ENCODE measurements around the gene KHNYN. TPM values are rescaled to one million over a fixed set of nuclear protein-coding genes. Genes with fewer than 3 reads are reported as not detected.

Gene KHNYN
- total and polyA plus RNA-seq, 2 of the 8 experiments (the other 6 are each of a cell fraction or from before 2014, with no cell fraction given): 7.6 to 22.3 TPM

DNA sequence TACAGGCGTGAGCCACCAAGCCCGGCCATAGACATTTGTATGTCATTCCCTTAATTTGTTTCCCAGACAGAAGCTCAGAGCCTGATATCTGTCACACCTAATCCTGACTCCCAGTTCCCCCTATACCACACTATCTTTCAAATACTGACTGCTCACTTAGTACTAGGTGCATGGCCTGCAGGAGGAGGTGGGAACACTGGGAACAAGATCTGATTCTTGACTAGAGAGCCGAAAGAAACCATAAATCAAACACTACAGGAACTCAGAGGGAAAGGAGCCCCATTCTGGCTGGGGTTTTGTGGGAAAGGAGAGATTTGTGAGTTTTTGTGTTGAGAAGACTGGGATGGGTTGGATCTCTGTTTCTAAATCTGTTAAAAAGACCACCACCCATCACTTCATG lies 4.9 kb downstream of the KHNYN start:
- Histone ChIP-seq H3K4ac (replicated peaks; ENCODE audit: insufficient read length, low read depth, low read length) (no peak overlapping the region), H3K4me3 (ENCODE audit: extremely low read depth in 1 of 4, insufficient read depth in 2 of 4, low read depth in 3 of 4, low read length in 4 of 4) (no peak overlapping the region), H3K14ac (ENCODE audit: insufficient read length) (no peak overlapping the region), H4K5ac (ENCODE audit: insufficient read length, low read depth, low read length) (no peak overlapping the region), H2BK20ac (ENCODE audit: low read length) (no peak overlapping the region), H2BK5ac (ENCODE audit: low read depth, low read length) (no peak overlapping the region), H3K79me2 (ENCODE audit: control insufficient read depth in 1 of 2, insufficient read depth in 2 of 2, low read length in 2 of 2) (no peaks in the 10 kb centered on the region), H3K27me3 (replicated peaks in 1 of 4; ENCODE audit: control insufficient read depth in 3 of 4, extremely low read depth in 1 of 4, insufficient read depth in 3 of 4, low read length in 3 of 4) (no peaks in the 10 kb centered on the region), H3K9ac (replicated peaks in 1 of 4; ENCODE audit: extremely low read depth in 1 of 4, low read depth in 3 of 4, low read length in 3 of 4) (no peak overlapping the region), H4K20me1 (replicated peaks in 1 of 2; ENCODE audit: control insufficient read depth in 1 of 2, insufficient read depth in 2 of 2, low read length in 2 of 2) (peaks cover 1 to 9% of the 10 kb centered on the region in 2 experiments), H3K18ac (ENCODE audit: extremely low read depth, low read length) (no peak overlapping the region), H3K9me3 (ENCODE audit: insufficient read depth in 2 of 2, low read depth in 1 of 2, low read length in 1 of 2) (no peaks in the 10 kb centered on the region), H3K27ac (ENCODE audit: low read depth, low read length) (no peak overlapping the region), H3K4me2 (ENCODE audit: insufficient read depth in 1 of 2, low read depth in 2 of 2, low read length in 2 of 2) (no peak overlapping the region), H3K23ac (ENCODE audit: insufficient read length) (no peak overlapping the region), H2BK12ac (ENCODE audit: low read depth, low read length) (no peak overlapping the region), H3K36me3 (ENCODE audit: control insufficient read depth in 2 of 4, insufficient read depth in 4 of 4, low read length in 3 of 4) (peaks cover 3 to 16% (median 7%) of the 10 kb centered on the region in 4 experiments; a peak in 7 of 8 replicates), H3K23me2 (ENCODE audit: low read depth, low read length) (peaks cover 5% of the 10 kb centered on the region; the same call in 1 of the 2 replicates), H3K79me1 (ENCODE audit: low read depth, low read length) (no peaks in the 10 kb centered on the region; the same call in 1 of the 2 replicates), H4K91ac (replicated peaks; ENCODE audit: insufficient read length, low read length) (no peak overlapping the region), H3K4me1 (replicated peaks in 1 of 4; ENCODE audit: control insufficient read depth in 3 of 4, insufficient read depth in 4 of 4, low read length in 3 of 4) (peaks cover 3 to 14% (median 9%) of the 10 kb centered on the region in 4 experiments), H2AK5ac (ENCODE audit: low read depth, low read length) (no peak overlapping the region), H3K56ac (replicated peaks; ENCODE audit: insufficient read length, low read depth, low read length) (no peak overlapping the region), H2AFZ (ENCODE audit: low read length) (no peak overlapping the region), H2BK120ac (replicated peaks; ENCODE audit: low read depth, low read length) (no peak overlapping the region), H2BK15ac (ENCODE audit: low read length) (no peak overlapping the region), H4K8ac (ENCODE audit: extremely low read depth, insufficient read depth, low read length) (no peak overlapping the region)
- CTCF ChIA-PET (ENCODE audit: partially characterized antibody): interaction anchor here (0.6 to 21.3 kb wide), 10 partner anchors 17 to 128 kb away, joined by 3 to 664 read pairs (median 24); partner anchors contain the start of genes ADCY4, CIDEB and RIPK3
- WGBS, 2 experiments (ENCODE audit: extremely low coverage in 1 of 2, insufficient coverage in 1 of 2, insufficient read length in 1 of 2, insufficient replicate concordance in 2 of 2, low coverage in 1 of 2, low lambda C conversion rate in 2 of 2, missing lambda C conversion rate in 1 of 2): 87% methylated on average over 3 of the region's 3 CpGs; no CpG with 5 or more reads in 1 of the 2 experiments
- no peak for FAIRE-seq
- TF ChIP-seq BACH1 (IDR thresholded peaks at IDR 0.05; ENCODE audit: low read length): no peak
- no peak for TF ChIP-seq EZH2 (IDR thresholded peaks at IDR 0.05; ENCODE audit: low read depth, low read length, severe bottlenecking)
- TF ChIP-seq GABPA (IDR thresholded peaks at IDR 0.05; ENCODE audit: borderline replicate concordance, insufficient read depth, low read length): no peak
- TF ChIP-seq EGR1 (IDR thresholded peaks at IDR 0.05; ENCODE audit: borderline replicate concordance, low read depth, low read length): no peak
- TF ChIP-seq ZNF274 (IDR thresholded peaks at IDR 0.05; ENCODE audit: borderline replicate concordance, extremely low read depth, low read length): no peak
- TF ChIP-seq YY1 (IDR thresholded peaks at IDR 0.05; ENCODE audit: low read depth, low read length): no peak
- no peak for TF ChIP-seq RNF2 (IDR thresholded peaks at IDR 0.05; ENCODE audit: borderline replicate concordance, low read depth, low read length, missing control alignments, poor library complexity, severe bottlenecking)
- no peak for TF ChIP-seq GTF2F1 (IDR thresholded peaks at IDR 0.05; ENCODE audit: borderline replicate concordance, low read depth, low read length)
- POLR2A ChIA-PET (ENCODE audit: partially characterized antibody): interaction anchor here (1.1 to 2.6 kb wide), 3 partner anchors 36 to 69 kb away, joined by 3 to 14 read pairs (median 3); partner anchors contain the start of gene NYNRIN
- DNase-seq (ENCODE audit: low read depth in 1 of 2, low spot score in 2 of 2): no peak
